Right atrium auricular region (tissue), 2 donors: ENCODE data around the gene GK2. TPM values are rescaled to one million over a fixed set of nuclear protein-coding genes. Genes with fewer than 3 reads are reported as not detected.

Experiments used
- DNase-seq: peaks from one replicate; pipeline ENCODE4 v3.0.0-alpha.2; 2019; ENCODE audit warnings: low spot score
- H3K27ac ChIP-seq, 2 donors: fragments of 200-600 bp; sonication (generic); 1 replicate in 1 of 2; 2 replicates in 1 of 2; pipeline ENCODE4 v1.5.1; 2016 to 2019
- H3K27me3 ChIP-seq, 2 donors: fragments of 200-600 bp; sonication (generic); one replicate each; pipeline versions ENCODE4 v1.5.1 to v1.6.0; 2017 to 2019
- H3K36me3 ChIP-seq: fragments of 200-600 bp; sonication (generic); one replicate; pipeline ENCODE4 v1.5.1; 2016
- H3K4me1 ChIP-seq, 2 donors: fragments of 200-600 bp; sonication (generic); one replicate each; pipeline versions ENCODE4 v1.5.1 to v1.6.0; 2017 to 2019
- H3K4me3 ChIP-seq, 2 donors: fragments of 200-600 bp; sonication (generic); 1 replicate in 1 of 2; 2 replicates in 1 of 2; pipeline ENCODE4 v1.5.1; 2017 to 2019; ENCODE audit warnings: mild to moderate bottlenecking in 1 of 2, moderate library complexity in 1 of 2
- H3K9me3 ChIP-seq, 2 donors: fragments of 200-600 bp; sonication (generic); one replicate each; pipeline ENCODE4 v1.5.1; 2019
- total RNA-seq, 2 donors: library from RNA; depleted of rRNA; stranded (reverse); fragments of >200 nt; gene quantifications; one replicate each; pipeline ENCODE4 v1.1.0, GENCODE V29; 2016
- TF ChIP-seq, protein P1 (sequence below), 2 donors: fragments of 200-600 bp; sonication (generic); IDR thresholded peaks; one replicate each; pipeline ENCODE4 v1.5.1; 2019; ENCODE audit warnings: antibody characterized with exemption in 2 of 2

The GK2 gene
- total RNA-seq, 2 donors from 2014 or later, result not detected

DNA sequence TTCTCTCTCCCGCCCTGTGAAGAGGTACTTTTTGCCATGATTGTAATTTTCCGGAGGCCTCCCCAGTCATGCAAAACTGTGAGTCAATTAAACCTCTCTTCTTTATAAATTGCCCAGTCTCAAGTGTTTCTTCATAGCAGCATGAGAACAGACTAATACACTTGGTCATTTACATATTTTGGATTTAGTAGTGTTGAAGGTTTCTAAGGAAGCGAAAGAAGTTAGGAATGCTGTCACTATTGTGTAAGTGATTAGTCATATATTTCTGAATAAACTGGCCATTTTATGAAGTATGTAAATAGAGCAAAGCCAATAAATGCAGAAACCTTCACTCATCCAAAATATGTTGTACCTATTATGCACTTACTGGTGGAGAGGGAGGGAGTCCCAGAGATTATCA is 34.4 kb upstream of the GK2 start:
- no peaks in the 10 kb centered on the region for H3K9me3 ChIP-seq
- H3K4me1 ChIP-seq, result no peaks in the 10 kb centered on the region
- TF ChIP-seq, protein P1, sequence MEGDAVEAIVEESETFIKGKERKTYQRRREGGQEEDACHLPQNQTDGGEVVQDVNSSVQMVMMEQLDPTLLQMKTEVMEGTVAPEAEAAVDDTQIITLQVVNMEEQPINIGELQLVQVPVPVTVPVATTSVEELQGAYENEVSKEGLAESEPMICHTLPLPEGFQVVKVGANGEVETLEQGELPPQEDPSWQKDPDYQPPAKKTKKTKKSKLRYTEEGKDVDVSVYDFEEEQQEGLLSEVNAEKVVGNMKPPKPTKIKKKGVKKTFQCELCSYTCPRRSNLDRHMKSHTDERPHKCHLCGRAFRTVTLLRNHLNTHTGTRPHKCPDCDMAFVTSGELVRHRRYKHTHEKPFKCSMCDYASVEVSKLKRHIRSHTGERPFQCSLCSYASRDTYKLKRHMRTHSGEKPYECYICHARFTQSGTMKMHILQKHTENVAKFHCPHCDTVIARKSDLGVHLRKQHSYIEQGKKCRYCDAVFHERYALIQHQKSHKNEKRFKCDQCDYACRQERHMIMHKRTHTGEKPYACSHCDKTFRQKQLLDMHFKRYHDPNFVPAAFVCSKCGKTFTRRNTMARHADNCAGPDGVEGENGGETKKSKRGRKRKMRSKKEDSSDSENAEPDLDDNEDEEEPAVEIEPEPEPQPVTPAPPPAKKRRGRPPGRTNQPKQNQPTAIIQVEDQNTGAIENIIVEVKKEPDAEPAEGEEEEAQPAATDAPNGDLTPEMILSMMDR (IDR thresholded peaks at IDR 0.05), result no peak
- H3K27ac ChIP-seq, result no peak overlapping the region
- no peak for DNase-seq
- no peak overlapping the region for H3K4me3 ChIP-seq
- no peaks in the 10 kb centered on the region for H3K27me3 ChIP-seq
- no peaks in the 10 kb centered on the region for H3K36me3 ChIP-seq

DNA sequence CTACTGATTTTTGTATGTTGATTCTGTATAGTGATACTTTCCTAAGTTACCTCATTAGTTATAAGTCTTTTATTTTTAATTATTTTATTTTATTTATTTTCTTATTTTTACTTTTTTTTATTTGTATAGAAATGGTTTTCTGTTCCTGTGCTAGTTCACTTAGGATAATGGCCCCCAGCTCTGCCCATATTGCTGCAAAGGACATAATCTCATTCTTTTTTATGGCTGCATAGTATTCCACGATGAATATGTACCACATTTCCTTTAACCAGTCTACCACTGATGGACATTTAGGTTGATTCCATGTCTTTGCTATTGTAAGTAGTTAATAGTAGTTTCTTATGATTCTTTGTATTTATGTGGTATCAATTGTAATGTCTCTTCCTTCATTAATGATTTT is 31.5 kb upstream of the GK2 start:
- H3K36me3 ChIP-seq, result no peaks in the 10 kb centered on the region
- H3K4me3 ChIP-seq, result no peak overlapping the region
- TF ChIP-seq, protein P1 (IDR thresholded peaks at IDR 0.05), result no peak
- no peaks in the 10 kb centered on the region for H3K9me3 ChIP-seq
- H3K4me1 ChIP-seq, result no peaks in the 10 kb centered on the region
- H3K27me3 ChIP-seq, result no peaks in the 10 kb centered on the region
- no peak overlapping the region for H3K27ac ChIP-seq
- no peak for DNase-seq

GRCh38 chr4:79431839-79432238 is 23.8 kb upstream of the GK2 start:
- Histone ChIP-seq H3K9me3 (no peaks in the 10 kb centered on the region), H3K4me3 (no peak overlapping the region), H3K36me3 (no peaks in the 10 kb centered on the region), H3K27ac (no peak overlapping the region), H3K4me1 (peaks cover 0 to 3% of the 10 kb centered on the region in 2 donors), H3K27me3 (no peaks in the 10 kb centered on the region)
- TF ChIP-seq, protein P1 (IDR thresholded peaks at IDR 0.05), result no peak
- DNase-seq, result no peak

DNA sequence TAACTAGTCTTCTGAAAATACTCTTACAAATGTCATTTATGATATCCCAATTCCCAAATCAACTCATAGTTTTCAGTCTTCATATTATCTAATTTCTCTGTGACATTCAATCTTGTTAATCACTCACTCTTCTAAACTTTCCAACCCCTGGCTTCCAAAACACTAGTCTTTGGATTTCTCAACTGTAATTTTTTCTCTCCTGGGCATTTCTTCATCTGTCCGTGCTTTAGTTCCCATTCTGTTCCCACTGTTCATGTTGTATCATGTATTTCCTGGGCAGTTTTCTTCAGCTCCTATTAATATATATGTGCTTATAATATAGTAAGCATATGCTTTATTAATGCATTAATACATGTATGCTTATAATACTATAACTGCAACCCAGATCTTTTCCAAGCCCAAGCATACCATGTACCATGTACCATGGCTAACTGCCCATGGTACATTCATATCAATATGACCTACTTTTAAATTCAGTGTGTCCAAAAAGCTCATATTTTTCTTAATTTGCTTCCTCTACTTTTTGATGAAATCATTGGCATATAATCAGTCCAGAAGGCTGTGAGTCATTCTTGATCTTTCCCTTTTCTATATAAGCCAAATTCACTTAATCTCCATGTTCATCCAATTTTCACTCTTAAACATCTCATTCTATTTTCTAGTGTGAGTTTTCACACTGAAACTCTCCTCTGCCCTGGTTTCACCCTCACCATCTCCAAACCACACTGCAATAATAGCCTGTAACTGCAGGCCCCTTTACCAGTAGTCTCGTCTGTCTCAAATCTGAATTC is 21.3 kb upstream of the GK2 start:
- H3K27ac ChIP-seq, result no peak overlapping the region
- H3K9me3 ChIP-seq, result no peaks in the 10 kb centered on the region
- no peak for DNase-seq
- H3K36me3 ChIP-seq, result no peaks in the 10 kb centered on the region
- peaks cover 0 to 3% of the 10 kb centered on the region in 2 donors for H3K4me1 ChIP-seq
- no peak overlapping the region for H3K4me3 ChIP-seq
- H3K27me3 ChIP-seq, result no peaks in the 10 kb centered on the region
- TF ChIP-seq, protein P1 (IDR thresholded peaks at IDR 0.05), result no peak

DNA sequence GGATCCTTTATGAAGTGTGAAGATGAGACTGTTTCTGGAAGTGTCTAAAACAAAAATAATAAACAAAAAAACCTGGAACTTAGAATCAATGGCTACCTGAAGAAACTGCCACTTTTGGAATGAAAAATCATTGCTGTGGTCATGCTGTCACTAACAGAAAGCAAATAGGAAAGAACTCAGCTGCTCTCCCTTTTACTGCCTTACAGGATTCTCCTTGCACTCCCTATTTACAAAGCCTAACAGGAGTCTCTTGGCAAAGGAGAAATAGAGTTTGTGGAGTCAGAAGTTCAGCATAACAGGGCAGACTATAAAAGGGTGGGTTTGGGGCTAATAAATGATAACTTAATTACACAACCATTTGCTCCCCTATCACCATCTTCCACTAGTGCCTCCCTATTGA is 19.0 kb upstream of the GK2 start:
- Histone ChIP-seq H3K27me3 (no peaks in the 10 kb centered on the region), H3K9me3 (no peaks in the 10 kb centered on the region), H3K4me1 (peaks cover 0 to 3% of the 10 kb centered on the region in 2 donors), H3K27ac (no peak overlapping the region), H3K36me3 (no peaks in the 10 kb centered on the region), H3K4me3 (no peak overlapping the region)
- TF ChIP-seq, protein P1 (IDR thresholded peaks at IDR 0.05), result no peak
- DNase-seq, result no peak

GRCh38 chr4:79425586-79425985 is 17.6 kb upstream of the GK2 start:
- TF ChIP-seq, protein P1 (IDR thresholded peaks at IDR 0.05), result no peak
- no peak overlapping the region for H3K4me3 ChIP-seq
- no peaks in the 10 kb centered on the region for H3K27me3 ChIP-seq

More at GRCh38 chr4:79425586-79425985, 17.6 kb upstream of the GK2 start:
- no peak for DNase-seq
- H3K27ac ChIP-seq, result no peak overlapping the region
- H3K9me3 ChIP-seq, result no peaks in the 10 kb centered on the region
- H3K36me3 ChIP-seq, result no peaks in the 10 kb centered on the region
- peaks cover 0 to 3% of the 10 kb centered on the region in 2 donors for H3K4me1 ChIP-seq
